HEK293 (cell line): ENCODE data around the gene DCHS2.
A peak's percentile ranks its signal among the peaks of the same experiment; 100 is the strongest.

Experiments used
- CTCF ChIA-PET: fragments of 350-600 bp; formaldehyde crosslinking; extraction: SDS; loops from one replicate; lab custom pipeline; 2021; ENCODE audit warnings: antibody characterized with exemption; lab: Yijun Ruan, JAX
- POLR2A ChIA-PET: fragments of 300-600 bp; formaldehyde crosslinking; extraction: SDS; loops from one replicate; lab custom pipeline; 2020; ENCODE audit warnings: antibody characterized with exemption, inconsistent platforms; lab: Yijun Ruan, JAX
- H3K27ac ChIP-seq: fragments of 200-500 bp; sonication (Bioruptor generic); 2 replicates; pipeline ENCODE4 v1.5.1; 2014; ENCODE audit warnings: low read depth, low read length, control low read depth, inconsistent platforms; ENCODE audit errors: extremely low read depth
- H3K36me3 ChIP-seq, 2 experiments: fragments of 200-500 bp in 1 of 2; sonication (Bioruptor generic) in 1 of 2; 1 replicate in 1 of 2; 2 replicates in 1 of 2; pipeline ENCODE4 v1.5.1; 2014 to 2017; ENCODE audit warnings: inconsistent platforms in 2 of 2, low read length in 2 of 2; ENCODE audit not compliant: control insufficient read depth in 2 of 2, insufficient read depth in 1 of 2
- H3K4me1 ChIP-seq: fragments of 200-500 bp; sonication (Bioruptor generic); 2 replicates; pipeline ENCODE4 v1.5.1; 2014; ENCODE audit warnings: mild to moderate bottlenecking, low read length, inconsistent platforms; ENCODE audit not compliant: control insufficient read depth, insufficient read depth
- H3K4me3 ChIP-seq: 2 replicates; pipeline ENCODE4 v1.5.1; 2011; ENCODE audit warnings: low read depth, mild to moderate bottlenecking, control low read depth, low read length, moderate library complexity
- H3K9me3 ChIP-seq: fragments of 200-500 bp; sonication (Bioruptor generic); 2 replicates; pipeline ENCODE4 v1.5.1; 2014; ENCODE audit warnings: low read depth, low read length, inconsistent platforms; ENCODE audit not compliant: control insufficient read depth, insufficient read depth
- AEBP2 ChIP-seq: fragments of 450-650 bp; formaldehyde crosslinking; IDR thresholded peaks from 2 replicates; pipeline ENCODE4 v1.5.1; 2016; ENCODE audit warnings: missing biosample characterization, missing genetic modification characterization, borderline replicate concordance
- EGR2 ChIP-seq: fragments of 450-650 bp; formaldehyde crosslinking; IDR thresholded peaks from 2 replicates; pipeline ENCODE4 v1.5.1; 2016; ENCODE audit warnings: low read depth, missing biosample characterization, missing genetic modification characterization
- SCRT1 ChIP-seq: fragments of 450-650 bp; formaldehyde crosslinking; IDR thresholded peaks from 2 replicates; pipeline ENCODE4 v1.5.1; 2016; ENCODE audit warnings: missing biosample characterization, missing genetic modification characterization, borderline replicate concordance
- ZFHX2 ChIP-seq: fragments of 450-650 bp; formaldehyde crosslinking; conservative IDR thresholded peaks from 2 replicates; pipeline ENCODE4 v1.5.1; 2016; ENCODE audit warnings: missing biosample characterization, missing genetic modification characterization
- ZNF423 ChIP-seq: fragments of 450-650 bp; formaldehyde crosslinking; IDR thresholded peaks from 2 replicates; pipeline ENCODE4 v1.5.1; 2016; ENCODE audit warnings: missing biosample characterization, missing genetic modification characterization
- ZNF529 ChIP-seq: fragments of 450-650 bp; formaldehyde crosslinking; IDR thresholded peaks from 2 replicates; pipeline ENCODE4 v1.5.1; 2017; ENCODE audit warnings: missing genetic modification characterization, missing biosample characterization; ENCODE audit not compliant: insufficient replicate concordance
- ZNF626 ChIP-seq: fragments of 450-650 bp; sonication (Bioruptor Pico); formaldehyde crosslinking; IDR thresholded peaks from 2 replicates; pipeline ENCODE4 v1.5.1; 2018; ENCODE audit warnings: missing biosample characterization, missing genetic modification characterization, inconsistent platforms
- ZNF654 ChIP-seq: fragments of 450-650 bp; formaldehyde crosslinking; IDR thresholded peaks from 2 replicates; pipeline ENCODE4 v1.5.1; 2016; ENCODE audit warnings: low read depth, missing biosample characterization, missing genetic modification characterization
- ZSCAN16 ChIP-seq: fragments of 450-650 bp; formaldehyde crosslinking; IDR thresholded peaks from 2 replicates; pipeline ENCODE4 v1.5.1; 2016; ENCODE audit warnings: missing biosample characterization, missing genetic modification characterization
- TF ChIP-seq, protein P1 (sequence below): fragments of 450-650 bp; formaldehyde crosslinking; IDR thresholded peaks from 2 replicates; pipeline ENCODE4 v1.5.1; 2016; ENCODE audit warnings: missing biosample characterization, missing genetic modification characterization, borderline replicate concordance
- TF ChIP-seq, protein P2 (sequence below): fragments of 450-650 bp; formaldehyde crosslinking; IDR thresholded peaks from 2 replicates; pipeline ENCODE4 v1.5.1; 2016; ENCODE audit warnings: missing biosample characterization, missing genetic modification characterization
- TF ChIP-seq, protein P3 (sequence below): fragments of 450-650 bp; formaldehyde crosslinking; IDR thresholded peaks from 2 replicates; pipeline ENCODE4 v1.5.1; 2016; ENCODE audit warnings: missing biosample characterization, missing genetic modification characterization
- TF ChIP-seq, protein P4 (sequence below): fragments of 450-650 bp; formaldehyde crosslinking; IDR thresholded peaks from 2 replicates; pipeline ENCODE4 v1.5.1; 2017; ENCODE audit warnings: missing biosample characterization, mild to moderate bottlenecking, missing genetic modification characterization, moderate library complexity
- TF ChIP-seq, protein P5 (sequence below): fragments of 450-650 bp; formaldehyde crosslinking; IDR thresholded peaks from 2 replicates; pipeline ENCODE4 v1.5.1; 2016; ENCODE audit warnings: missing biosample characterization, missing genetic modification characterization

Gene DCHS2

GRCh38 chr4:154399259-154399974 lies 92.2 kb downstream of the DCHS2 start:
- H3K27ac ChIP-seq, result no peak overlapping the region
- TF ChIP-seq ZNF529 (tag by site-specific recombination), result no peak
- peak; percentile 24; the same call in 1 of the 2 replicates for TF ChIP-seq ZNF654 (tag by site-specific recombination)
- TF ChIP-seq, all 188 proteins: peak for 1
- CTCF ChIA-PET, result interaction anchor here (0.6 to 1.8 kb wide), 4 partner anchors 98 to 424 kb away, joined by 3 to 8 read pairs (median 3); no protein-coding TSS in a partner anchor
- Histone ChIP-seq H3K36me3 (no peaks in the 10 kb centered on the region), H3K4me1 (no peaks in the 10 kb centered on the region; the same call in 1 of the 2 replicates), H3K4me3 (no peak overlapping the region), H3K9me3 (no peaks in the 10 kb centered on the region)
- POLR2A ChIA-PET, result no interaction called here

GRCh38 chr4:154390324-154390723 lies 101.3 kb downstream of the DCHS2 start:
- Histone ChIP-seq H3K36me3 (no peaks in the 10 kb centered on the region), H3K9me3 (no peaks in the 10 kb centered on the region), H3K4me3 (no peak overlapping the region), H3K4me1 (no peaks in the 10 kb centered on the region), H3K27ac (no peak overlapping the region)
- CTCF ChIA-PET, result interaction anchor here (1.1 kb wide), 1 partner anchor 116 kb away, joined by 4 read pairs; no protein-coding TSS in a partner anchor
- TF ChIP-seq ZFHX2 (tag by site-specific recombination) (peak; percentile 91), EGR2 (tag by site-specific recombination) (peak; percentile 90), ZNF423 (tag by site-specific recombination) (no peak)
- POLR2A ChIA-PET, result no interaction called here

GRCh38 chr4:154389148-154389547 lies 102.5 kb downstream of the DCHS2 start:
- Histone ChIP-seq H3K4me3 (no peak overlapping the region), H3K4me1 (no peaks in the 10 kb centered on the region), H3K27ac (no peak overlapping the region), H3K36me3 (no peaks in the 10 kb centered on the region), H3K9me3 (no peaks in the 10 kb centered on the region)
- POLR2A ChIA-PET, result no interaction called here
- CTCF ChIA-PET, result interaction anchor here (0.5 kb wide), 1 partner anchor 99 kb away, joined by 5 read pairs; no protein-coding TSS in a partner anchor
- no peak for TF ChIP-seq ZNF626 (tag by site-specific recombination)
- TF ChIP-seq, protein P1, sequence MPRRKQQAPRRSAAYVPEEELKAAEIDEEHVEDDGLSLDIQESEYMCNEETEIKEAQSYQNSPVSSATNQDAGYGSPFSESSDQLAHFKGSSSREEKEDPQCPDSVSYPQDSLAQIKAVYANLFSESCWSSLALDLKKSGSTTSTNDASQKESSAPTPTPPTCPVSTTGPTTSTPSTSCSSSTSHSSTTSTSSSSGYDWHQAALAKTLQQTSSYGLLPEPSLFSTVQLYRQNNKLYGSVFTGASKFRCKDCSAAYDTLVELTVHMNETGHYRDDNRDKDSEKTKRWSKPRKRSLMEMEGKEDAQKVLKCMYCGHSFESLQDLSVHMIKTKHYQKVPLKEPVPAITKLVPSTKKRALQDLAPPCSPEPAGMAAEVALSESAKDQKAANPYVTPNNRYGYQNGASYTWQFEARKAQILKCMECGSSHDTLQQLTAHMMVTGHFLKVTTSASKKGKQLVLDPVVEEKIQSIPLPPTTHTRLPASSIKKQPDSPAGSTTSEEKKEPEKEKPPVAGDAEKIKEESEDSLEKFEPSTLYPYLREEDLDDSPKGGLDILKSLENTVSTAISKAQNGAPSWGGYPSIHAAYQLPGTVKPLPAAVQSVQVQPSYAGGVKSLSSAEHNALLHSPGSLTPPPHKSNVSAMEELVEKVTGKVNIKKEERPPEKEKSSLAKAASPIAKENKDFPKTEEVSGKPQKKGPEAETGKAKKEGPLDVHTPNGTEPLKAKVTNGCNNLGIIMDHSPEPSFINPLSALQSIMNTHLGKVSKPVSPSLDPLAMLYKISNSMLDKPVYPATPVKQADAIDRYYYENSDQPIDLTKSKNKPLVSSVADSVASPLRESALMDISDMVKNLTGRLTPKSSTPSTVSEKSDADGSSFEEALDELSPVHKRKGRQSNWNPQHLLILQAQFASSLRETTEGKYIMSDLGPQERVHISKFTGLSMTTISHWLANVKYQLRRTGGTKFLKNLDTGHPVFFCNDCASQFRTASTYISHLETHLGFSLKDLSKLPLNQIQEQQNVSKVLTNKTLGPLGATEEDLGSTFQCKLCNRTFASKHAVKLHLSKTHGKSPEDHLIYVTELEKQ (tag by site-specific recombination), result no peak
- TF ChIP-seq, protein P2, sequence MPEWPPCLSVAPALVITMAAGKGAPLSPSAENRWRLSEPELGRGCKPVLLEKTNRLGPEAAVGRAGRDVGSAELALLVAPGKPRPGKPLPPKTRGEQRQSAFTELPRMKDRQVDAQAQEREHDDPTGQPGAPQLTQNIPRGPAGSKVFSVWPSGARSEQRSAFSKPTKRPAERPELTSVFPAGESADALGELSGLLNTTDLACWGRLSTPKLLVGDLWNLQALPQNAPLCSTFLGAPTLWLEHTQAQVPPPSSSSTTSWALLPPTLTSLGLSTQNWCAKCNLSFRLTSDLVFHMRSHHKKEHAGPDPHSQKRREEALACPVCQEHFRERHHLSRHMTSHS (tag by site-specific recombination), result no peak

DNA sequence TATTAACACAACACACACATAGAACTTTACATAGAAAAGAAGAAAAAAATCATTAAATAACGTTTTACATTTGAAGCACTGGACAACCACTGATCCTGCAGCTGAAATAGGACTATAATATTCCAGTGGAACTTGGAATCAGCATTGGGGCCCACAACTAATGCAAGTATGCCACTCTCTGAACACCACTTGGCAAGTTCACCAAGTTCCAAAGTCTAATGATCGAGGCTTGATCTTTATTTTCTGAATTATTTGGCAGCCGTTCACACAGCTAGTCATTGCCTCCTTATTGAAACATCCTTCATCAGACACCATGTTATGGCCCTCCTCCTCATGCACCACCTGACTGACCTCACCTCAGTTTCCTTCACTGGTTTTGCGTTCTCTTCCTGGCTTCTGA lies 107.6 kb downstream of the DCHS2 start:
- Histone ChIP-seq H3K36me3 (no peaks in the 10 kb centered on the region), H3K9me3 (no peaks in the 10 kb centered on the region), H3K4me1 (no peaks in the 10 kb centered on the region), H3K4me3 (no peak overlapping the region), H3K27ac (no peak overlapping the region)
- CTCF ChIA-PET, result no interaction called here
- POLR2A ChIA-PET, result no interaction called here
- TF ChIP-seq, protein P3, sequence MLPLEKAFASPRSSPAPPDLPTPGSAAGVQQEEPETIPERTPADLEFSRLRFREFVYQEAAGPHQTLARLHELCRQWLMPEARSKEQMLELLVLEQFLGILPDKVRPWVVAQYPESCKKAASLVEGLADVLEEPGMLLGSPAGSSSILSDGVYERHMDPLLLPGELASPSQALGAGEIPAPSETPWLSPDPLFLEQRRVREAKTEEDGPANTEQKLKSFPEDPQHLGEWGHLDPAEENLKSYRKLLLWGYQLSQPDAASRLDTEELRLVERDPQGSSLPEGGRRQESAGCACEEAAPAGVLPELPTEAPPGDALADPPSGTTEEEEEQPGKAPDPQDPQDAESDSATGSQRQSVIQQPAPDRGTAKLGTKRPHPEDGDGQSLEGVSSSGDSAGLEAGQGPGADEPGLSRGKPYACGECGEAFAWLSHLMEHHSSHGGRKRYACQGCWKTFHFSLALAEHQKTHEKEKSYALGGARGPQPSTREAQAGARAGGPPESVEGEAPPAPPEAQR, result no peak
- TF ChIP-seq SCRT1, result no peak
- TF ChIP-seq, protein P4, sequence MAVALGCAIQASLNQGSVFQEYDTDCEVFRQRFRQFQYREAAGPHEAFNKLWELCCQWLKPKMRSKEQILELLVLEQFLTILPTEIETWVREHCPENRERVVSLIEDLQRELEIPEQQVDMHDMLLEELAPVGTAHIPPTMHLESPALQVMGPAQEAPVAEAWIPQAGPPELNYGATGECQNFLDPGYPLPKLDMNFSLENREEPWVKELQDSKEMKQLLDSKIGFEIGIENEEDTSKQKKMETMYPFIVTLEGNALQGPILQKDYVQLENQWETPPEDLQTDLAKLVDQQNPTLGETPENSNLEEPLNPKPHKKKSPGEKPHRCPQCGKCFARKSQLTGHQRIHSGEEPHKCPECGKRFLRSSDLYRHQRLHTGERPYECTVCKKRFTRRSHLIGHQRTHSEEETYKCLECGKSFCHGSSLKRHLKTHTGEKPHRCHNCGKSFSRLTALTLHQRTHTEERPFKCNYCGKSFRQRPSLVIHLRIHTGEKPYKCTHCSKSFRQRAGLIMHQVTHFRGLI (tag by site-specific recombination), result no peak
- TF ChIP-seq ZSCAN16 (tag by site-specific recombination), result no peak
- TF ChIP-seq, protein P5, sequence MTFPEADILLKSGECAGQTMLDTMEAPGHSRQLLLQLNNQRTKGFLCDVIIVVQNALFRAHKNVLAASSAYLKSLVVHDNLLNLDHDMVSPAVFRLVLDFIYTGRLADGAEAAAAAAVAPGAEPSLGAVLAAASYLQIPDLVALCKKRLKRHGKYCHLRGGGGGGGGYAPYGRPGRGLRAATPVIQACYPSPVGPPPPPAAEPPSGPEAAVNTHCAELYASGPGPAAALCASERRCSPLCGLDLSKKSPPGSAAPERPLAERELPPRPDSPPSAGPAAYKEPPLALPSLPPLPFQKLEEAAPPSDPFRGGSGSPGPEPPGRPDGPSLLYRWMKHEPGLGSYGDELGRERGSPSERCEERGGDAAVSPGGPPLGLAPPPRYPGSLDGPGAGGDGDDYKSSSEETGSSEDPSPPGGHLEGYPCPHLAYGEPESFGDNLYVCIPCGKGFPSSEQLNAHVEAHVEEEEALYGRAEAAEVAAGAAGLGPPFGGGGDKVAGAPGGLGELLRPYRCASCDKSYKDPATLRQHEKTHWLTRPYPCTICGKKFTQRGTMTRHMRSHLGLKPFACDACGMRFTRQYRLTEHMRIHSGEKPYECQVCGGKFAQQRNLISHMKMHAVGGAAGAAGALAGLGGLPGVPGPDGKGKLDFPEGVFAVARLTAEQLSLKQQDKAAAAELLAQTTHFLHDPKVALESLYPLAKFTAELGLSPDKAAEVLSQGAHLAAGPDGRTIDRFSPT (tag by site-specific recombination), result no peak
- no peak for TF ChIP-seq AEBP2 (tag by site-specific recombination)
